Stimulated activated CD8-positive, alpha-beta memory T cell treated with anti-CD3 and anti-CD28 coated beads, Interleukin-4, amount 100 ng/mL, for 4 hours (primary cell): ENCODE measurements around the gene GLCCI1.

ENCODE experiments used
- DNase-seq, 2 donors: peaks; one replicate each; pipeline ENCODE4 v3.0.0-alpha.2; 2020; ENCODE audit warnings: low read depth in 2 of 2, low spot score in 1 of 2

GLCCI1 gene

GRCh38 chr7:7962851-7963250, 5.7 kb upstream of the GLCCI1 start:
- DNase-seq = no peak

GRCh38 chr7:7964250-7964649, 4.3 kb upstream of the GLCCI1 start:
- DNase-seq = no peak

- no peak for DNase-seq
Observed at GRCh38 chr7:7964691-7965090, 3.9 kb upstream of the GLCCI1 start.

- no peak for DNase-seq
Observed at GRCh38 chr7:7965301-7965700, 3.3 kb upstream of the GLCCI1 start.

GRCh38 chr7:7966141-7966734, 2.4 kb upstream of the GLCCI1 start:
- DNase-seq = no peak

GRCh38 chr7:7967886-7968543, 581 bp upstream of the GLCCI1 start:
- DNase-seq = no peak

GRCh38 chr7:7969306-7970236, 975 bp downstream of the GLCCI1 start:
- peak in 1 of 2 donors; percentile 19 for DNase-seq

GRCh38 chr7:7970237-7970530, 1.6 kb downstream of the GLCCI1 start:
- no peak for DNase-seq

- no peak for DNase-seq
Observed at GRCh38 chr7:7970531-7971307, 2.1 kb downstream of the GLCCI1 start.

GRCh38 chr7:7971308-7972040, 2.9 kb downstream of the GLCCI1 start:
- no peak for DNase-seq

GRCh38 chr7:7972128-7972527, 3.5 kb downstream of the GLCCI1 start:
- DNase-seq = no peak

GRCh38 chr7:7972922-7973594, 4.5 kb downstream of the GLCCI1 start:
- no peak for DNase-seq

GRCh38 chr7:7976677-7977076, 8.1 kb downstream of the GLCCI1 start:
- DNase-seq = no peak

GRCh38 chr7:7977774-7978173, 9.2 kb downstream of the GLCCI1 start:
- DNase-seq = no peak

GRCh38 chr7:7978860-7979259, 10.3 kb downstream of the GLCCI1 start:
- DNase-seq = no peak

- no peak for DNase-seq
Observed at GRCh38 chr7:7979558-7979957, 11.0 kb downstream of the GLCCI1 start.

- DNase-seq = no peak
Observed at GRCh38 chr7:7980134-7980533, 11.5 kb downstream of the GLCCI1 start.

- DNase-seq = no peak
Observed at GRCh38 chr7:7982904-7983303, 14.3 kb downstream of the GLCCI1 start.

- DNase-seq = no peak
Observed at GRCh38 chr7:7984424-7984823, 15.8 kb downstream of the GLCCI1 start.

GRCh38 chr7:7988706-7989105, 20.1 kb downstream of the GLCCI1 start:
- no peak for DNase-seq
